Neural cell (in vitro differentiated cells): ENCODE data around the gene PPFIA1. TPM values are rescaled to one million over a fixed set of nuclear protein-coding genes. Genes with fewer than 3 reads are reported as not detected.

Experiments used
- H2AFZ ChIP-seq: fragments of 200-600, 300-800 bp; sonication (generic), shearing (Covaris generic); 2 replicates; pipeline ENCODE4 v1.6.0; 2014; ENCODE audit warnings: low read depth, mild to moderate bottlenecking, antibody characterized with exemption, low read length, moderate library complexity
- H3F3A ChIP-seq: fragments of 200-600 bp; shearing (Covaris generic); 2 replicates; pipeline ENCODE4 v1.6.1; 2016; ENCODE audit warnings: mild to moderate bottlenecking, moderate library complexity, mixed read lengths, antibody characterized with exemption, low read length; ENCODE audit not compliant: insufficient read depth, poor library complexity, severe bottlenecking
- H3K27ac ChIP-seq: fragments of 200-600, 300-800 bp; sonication (generic), shearing (Covaris generic); 2 replicates; pipeline ENCODE4 v1.5.1; 2014; ENCODE audit warnings: mild to moderate bottlenecking, low read length, moderate library complexity
- H3K27me3 ChIP-seq: fragments of 300-800, 200-600 bp; sonication (generic), shearing (Covaris generic); 2 replicates; pipeline ENCODE4 v1.6.0; 2014; ENCODE audit warnings: mild to moderate bottlenecking, low read depth, low read length, moderate library complexity; ENCODE audit not compliant: insufficient read depth
- H3K36me3 ChIP-seq: fragments of 300-800, 200-600 bp; sonication (generic), shearing (Covaris generic); 2 replicates; pipeline ENCODE4 v1.5.1; 2014; ENCODE audit warnings: mild to moderate bottlenecking, antibody characterized with exemption, low read length, moderate library complexity; ENCODE audit not compliant: insufficient read depth
- H3K4me2 ChIP-seq: fragments of 300-800, 200-600 bp; sonication (generic), shearing (Covaris generic); 2 replicates; pipeline ENCODE4 v1.6.0; 2014; ENCODE audit warnings: mild to moderate bottlenecking, low read length
- H3K4me3 ChIP-seq: fragments of 300-800, 200-600 bp; sonication (generic), shearing (Covaris generic); 2 replicates; pipeline ENCODE4 v1.5.1; 2014; ENCODE audit warnings: mild to moderate bottlenecking, low read length, moderate library complexity
- H3K79me2 ChIP-seq: fragments of 200-600 bp; shearing (Covaris generic); replicated peaks from 2 replicates; pipeline ENCODE4 v1.6.0; 2014; ENCODE audit warnings: mild to moderate bottlenecking, low read length, moderate library complexity; ENCODE audit not compliant: insufficient read depth
- H3K9ac ChIP-seq: fragments of 300-800, 200-600 bp; sonication (generic), shearing (Covaris generic); 2 replicates; pipeline ENCODE4 v1.6.1; 2016; ENCODE audit warnings: mild to moderate bottlenecking, low read length, mixed read lengths
- H3K9me2 ChIP-seq: fragments of 200-600 bp; shearing (Covaris generic); 2 replicates; pipeline ENCODE4 v1.6.1; 2016; ENCODE audit warnings: mild to moderate bottlenecking, low read length, mixed read lengths; ENCODE audit not compliant: insufficient read depth
- H3K9me3 ChIP-seq: fragments of 200-600, 300-800 bp; sonication (generic), shearing (Covaris generic); 2 replicates; pipeline ENCODE4 v1.6.1; 2016; ENCODE audit warnings: mild to moderate bottlenecking, mixed run types, low read length, moderate library complexity, mixed read lengths
- H4K20me1 ChIP-seq: fragments of 200-600 bp; shearing (Covaris generic); 2 replicates; pipeline ENCODE4 v1.6.1; 2016; ENCODE audit warnings: mild to moderate bottlenecking, mixed run types; ENCODE audit not compliant: insufficient read depth
- CTCF ChIP-seq: fragments of 450-650 bp; IDR thresholded peaks from 2 replicates; pipeline ENCODE4 v1.5.1; 2014; ENCODE audit warnings: antibody characterized with exemption, mild to moderate bottlenecking, moderate library complexity; ENCODE audit not compliant: poor library complexity, severe bottlenecking
- EP300 ChIP-seq: fragments of 450-650 bp; conservative IDR thresholded peaks from 2 replicates; pipeline ENCODE4 v1.6.1; 2014; ENCODE audit warnings: antibody characterized with exemption, mild to moderate bottlenecking, moderate library complexity; ENCODE audit not compliant: poor library complexity, severe bottlenecking
- EZH2 ChIP-seq: fragments of 200-600, 300-800 bp; shearing (Covaris generic), sonication (generic); IDR thresholded peaks from 2 replicates; pipeline ENCODE4 v1.6.1; 2014; ENCODE audit warnings: antibody characterized with exemption, low read length, borderline replicate concordance, mild to moderate bottlenecking; ENCODE audit not compliant: insufficient read depth, poor library complexity, severe bottlenecking
- MXI1 ChIP-seq: fragments of 450-650 bp; conservative IDR thresholded peaks from 2 replicates; pipeline ENCODE4 v1.6.1; 2014; ENCODE audit warnings: antibody characterized with exemption, mild to moderate bottlenecking; ENCODE audit not compliant: poor library complexity, severe bottlenecking
- POLR2AphosphoS5 ChIP-seq: IDR thresholded peaks from 2 replicates; pipeline ENCODE4 v1.6.1; 2012
- RAD21 ChIP-seq: fragments of 450-650 bp; conservative IDR thresholded peaks from 2 replicates; pipeline ENCODE4 v1.6.1; 2014; ENCODE audit warnings: antibody characterized with exemption, mild to moderate bottlenecking, moderate library complexity
- REST ChIP-seq: IDR thresholded peaks from 2 replicates; pipeline ENCODE4 v1.6.1; 2012; ENCODE audit warnings: borderline replicate concordance
- SMC3 ChIP-seq: fragments of 450-650 bp; conservative IDR thresholded peaks from 2 replicates; pipeline ENCODE4 v1.6.1; 2014; ENCODE audit warnings: antibody characterized with exemption, mild to moderate bottlenecking, moderate library complexity; ENCODE audit not compliant: poor library complexity
- TAF1 ChIP-seq: IDR thresholded peaks from 2 replicates; pipeline ENCODE4 v1.6.1; 2012; ENCODE audit warnings: low read depth
- polyA plus RNA-seq: library from polyadenylated mRNA; depleted of rRNA; stranded (reverse); fragments of >200 nt; gene quantifications from 2 replicates; pipeline ENCODE4 v1.2.3, GENCODE V29; 2014

The PPFIA1 gene
- polyA plus RNA-seq, 1 donor from 2014 or later = 48.9 TPM

DNA sequence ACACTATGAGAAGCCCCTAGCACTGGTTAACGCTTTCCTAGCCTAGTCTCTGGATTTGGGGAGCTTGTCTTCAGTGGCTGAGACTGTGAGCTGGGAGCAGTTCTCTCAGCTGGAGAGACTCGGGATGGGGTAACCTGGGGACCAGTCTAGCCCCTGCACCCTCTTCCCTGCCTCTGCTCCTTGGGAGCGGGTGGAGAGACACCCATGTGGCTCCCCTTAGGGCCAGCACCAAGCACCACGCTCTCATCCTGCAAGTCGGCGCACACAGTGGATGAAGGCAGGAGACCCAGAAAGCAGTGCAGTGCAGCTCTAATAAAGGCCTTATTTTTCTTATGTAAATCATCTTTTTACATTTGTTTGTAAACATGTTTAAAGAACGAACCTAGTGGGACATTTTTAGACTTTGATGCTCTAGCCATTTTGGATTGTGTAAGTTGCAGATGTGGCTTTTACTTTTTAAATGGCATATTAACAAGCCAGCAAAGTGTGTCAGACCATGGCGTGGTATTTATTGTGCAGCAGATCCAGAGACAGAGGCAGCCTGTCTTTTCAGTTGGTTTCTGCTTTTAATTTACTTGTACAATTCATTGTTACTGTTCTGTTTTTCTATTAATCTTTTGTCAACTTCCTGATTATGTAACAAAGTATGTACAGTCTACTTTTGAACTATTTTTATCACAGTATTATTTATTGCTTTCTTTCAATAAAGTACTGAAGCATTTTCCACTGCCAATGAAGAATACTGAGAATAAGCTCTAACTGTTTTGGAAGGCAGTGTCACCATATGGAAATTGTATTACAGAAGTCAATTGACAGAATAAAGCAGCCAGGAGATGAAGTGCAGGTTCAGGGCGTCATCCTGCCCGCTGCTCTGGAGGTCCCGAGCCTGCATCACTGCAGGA lies 113.4 kb downstream of the PPFIA1 start:
- Histone ChIP-seq H3K79me2 (no peaks in the 10 kb centered on the region), H3K9me2 (no peaks in the 10 kb centered on the region), H3K27me3 (no peaks in the 10 kb centered on the region), H3K36me3 (peaks cover 7% of the 10 kb centered on the region), H4K20me1 (no peaks in the 10 kb centered on the region), H3F3A (no peaks in the 10 kb centered on the region), H3K27ac (no peak overlapping the region), H2AFZ (no peak overlapping the region), H3K4me2 (no peak overlapping the region), H3K9me3 (no peaks in the 10 kb centered on the region), H3K9ac (no peak overlapping the region), H3K4me3 (no peak overlapping the region)
- TF ChIP-seq MXI1 (no peak), POLR2AphosphoS5 (no peak), TAF1 (no peak), SMC3 (no peak), RAD21 (no peak), EZH2 (no peak), REST (no peak), EP300 (no peak), CTCF (no peak)

GRCh38 chr11:70384566-70385152 lies 114.2 kb downstream of the PPFIA1 start:
- no peaks in the 10 kb centered on the region for H3K79me2 ChIP-seq
- H3K36me3 ChIP-seq = peaks cover 7% of the 10 kb centered on the region
- no peaks in the 10 kb centered on the region for H3K9me3 ChIP-seq
- H3K9me2 ChIP-seq = no peaks in the 10 kb centered on the region
- H2AFZ ChIP-seq = no peak overlapping the region
- no peak overlapping the region for H3K4me2 ChIP-seq
- TF ChIP-seq EP300 = no peak
- TF ChIP-seq EZH2 = no peak
- no peak for TF ChIP-seq CTCF
- TF ChIP-seq TAF1 = no peak
- no peak for TF ChIP-seq SMC3
- no peak for TF ChIP-seq POLR2AphosphoS5
- no peak for TF ChIP-seq MXI1
- TF ChIP-seq REST = no peak
- H3K27me3 ChIP-seq = no peaks in the 10 kb centered on the region
- H3K27ac ChIP-seq = no peak overlapping the region
- H3F3A ChIP-seq = no peaks in the 10 kb centered on the region
- no peak overlapping the region for H3K4me3 ChIP-seq
- no peak overlapping the region for H3K9ac ChIP-seq
- no peaks in the 10 kb centered on the region for H4K20me1 ChIP-seq
